MCF 10A (cell line): ENCODE results near the gene ADGRG4. TPM values are rescaled to one million over a fixed set of nuclear protein-coding genes. Genes with fewer than 3 reads are reported as not detected.

Experiments
- BruUV-seq: library from RNA; stranded (reverse); fragments of 400-500 nt; replicated peaks from 2 replicates; lab custom pipeline; 2021; lab: Mats Ljungman, UMichigan
- CTCF ChIA-PET: fragments of 300-600 bp; sonication (Branson Sonifier 250); formaldehyde crosslinking; extraction: SDS; loops from one replicate; lab custom pipeline; 2021; ENCODE audit warnings: antibody characterized with exemption, inconsistent platforms; lab: Yijun Ruan, JAX
- POLR2A ChIA-PET: fragments of 300-600, 350-650 bp; sonication (Branson Sonifier 250); formaldehyde crosslinking; extraction: SDS; loops from one replicate; lab custom pipeline; 2020; ENCODE audit warnings: antibody characterized with exemption, inconsistent platforms; lab: Yijun Ruan, JAX
- DNase-seq: peaks from one replicate; pipeline ENCODE4 v3.0.0-alpha.2; 2018; ENCODE audit not compliant: unreplicated experiment
- H3K27ac Mint-ChIP-seq: one replicate; pipeline ENCODE4 v1.8.0; 2022; ENCODE audit warnings: mild to moderate bottlenecking, low read depth, mixed read lengths; ENCODE audit not compliant: unreplicated experiment
- H3K27me3 Mint-ChIP-seq: one replicate; pipeline ENCODE4 v1.8.0; 2022; ENCODE audit warnings: mixed read lengths; ENCODE audit not compliant: insufficient read depth, unreplicated experiment
- H3K36me3 Mint-ChIP-seq: one replicate; pipeline ENCODE4 v1.8.0; 2022; ENCODE audit warnings: mild to moderate bottlenecking, moderate library complexity, mixed read lengths; ENCODE audit not compliant: insufficient read depth, unreplicated experiment
- H3K4me1 Mint-ChIP-seq: one replicate; pipeline ENCODE4 v1.8.0; 2022; ENCODE audit warnings: mixed read lengths; ENCODE audit not compliant: insufficient read depth, unreplicated experiment
- H3K4me3 Mint-ChIP-seq: one replicate; pipeline ENCODE4 v1.8.0; 2022; ENCODE audit warnings: mild to moderate bottlenecking, moderate library complexity, mixed read lengths; ENCODE audit not compliant: unreplicated experiment
- H3K9me3 Mint-ChIP-seq: one replicate; pipeline ENCODE4 v1.8.0; 2022; ENCODE audit warnings: mixed read lengths; ENCODE audit not compliant: unreplicated experiment
- intact Hi-C: fragments of 100-400 bp; cut with micrococcal nuclease; formaldehyde crosslinking; loops from 2 replicates; pipeline ENCODE4 v1.14.1; 2022
- total RNA-seq: library from RNA; stranded (reverse); gene quantifications from 2 replicates; pipeline ENCODE4 v1.2.3, GENCODE V29; 2022
- TF ChIP-seq, protein P1 (sequence below): fragments of 200-600 bp; IDR thresholded peaks from one replicate; pipeline ENCODE4 v1.8.0; 2022; ENCODE audit warnings: antibody characterized with exemption, mild to moderate bottlenecking; ENCODE audit not compliant: unreplicated experiment

ADGRG4 gene
- total RNA-seq, 1 experiment from 2014 or later, result not detected

DNA sequence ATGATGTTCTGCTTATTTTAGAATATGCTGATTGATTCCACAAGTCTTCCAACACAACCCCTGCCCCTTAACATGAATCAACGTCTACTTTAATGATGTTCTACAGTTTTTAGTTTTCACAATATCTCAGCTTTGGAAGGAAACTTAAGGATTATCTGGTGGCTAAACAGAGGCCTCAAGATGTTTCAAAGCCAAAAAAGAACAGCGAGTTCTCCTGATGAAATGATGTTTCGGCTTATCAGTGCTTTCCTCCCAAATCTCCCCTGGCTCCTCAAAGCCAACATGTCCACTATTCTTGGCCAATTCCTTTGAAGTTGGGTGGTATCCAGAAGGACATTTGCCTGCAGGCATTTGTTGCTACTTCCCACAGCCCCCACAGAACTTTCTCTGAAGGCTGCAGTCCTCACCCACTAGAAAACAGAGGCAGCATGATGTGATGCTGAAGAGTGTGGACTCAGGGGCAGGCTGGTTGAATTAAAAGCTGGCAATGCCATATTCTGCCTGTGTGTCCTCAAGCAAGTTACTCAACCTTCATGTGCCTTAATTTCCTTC, 87.3 kb downstream of the ADGRG4 start:
- no TSS peak for BruUV-seq

DNA sequence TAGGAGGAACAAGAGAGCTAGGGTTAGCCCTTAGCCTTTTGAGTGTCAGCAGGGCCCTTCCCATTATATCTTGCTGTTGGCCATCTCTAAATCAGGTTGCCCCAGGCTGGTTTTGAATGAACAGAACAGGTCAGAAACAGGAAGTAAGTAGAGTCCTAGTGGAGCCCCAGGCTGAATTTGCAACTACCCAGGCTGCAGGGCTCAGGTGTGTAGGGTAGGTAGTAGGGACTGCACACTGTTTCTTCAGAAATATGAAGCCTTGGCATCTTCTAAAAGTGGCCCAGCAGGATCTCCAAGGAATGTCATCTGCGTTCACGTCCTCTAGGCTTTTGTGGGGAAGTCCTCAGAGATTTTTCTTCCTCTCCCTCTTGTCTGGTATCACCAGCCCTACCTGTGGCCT, 90.2 kb downstream of the ADGRG4 start:
- H3K4me3 Mint-ChIP-seq, result no peak overlapping the region
- intact Hi-C loops, result no loop called here
- peaks cover 63% of the 10 kb centered on the region for H3K27me3 Mint-ChIP-seq
- no peaks in the 10 kb centered on the region for H3K9me3 Mint-ChIP-seq
- POLR2A ChIA-PET, result no interaction called here
- no TSS peak for BruUV-seq
- H3K36me3 Mint-ChIP-seq, result no peaks in the 10 kb centered on the region
- TF ChIP-seq, protein P1, sequence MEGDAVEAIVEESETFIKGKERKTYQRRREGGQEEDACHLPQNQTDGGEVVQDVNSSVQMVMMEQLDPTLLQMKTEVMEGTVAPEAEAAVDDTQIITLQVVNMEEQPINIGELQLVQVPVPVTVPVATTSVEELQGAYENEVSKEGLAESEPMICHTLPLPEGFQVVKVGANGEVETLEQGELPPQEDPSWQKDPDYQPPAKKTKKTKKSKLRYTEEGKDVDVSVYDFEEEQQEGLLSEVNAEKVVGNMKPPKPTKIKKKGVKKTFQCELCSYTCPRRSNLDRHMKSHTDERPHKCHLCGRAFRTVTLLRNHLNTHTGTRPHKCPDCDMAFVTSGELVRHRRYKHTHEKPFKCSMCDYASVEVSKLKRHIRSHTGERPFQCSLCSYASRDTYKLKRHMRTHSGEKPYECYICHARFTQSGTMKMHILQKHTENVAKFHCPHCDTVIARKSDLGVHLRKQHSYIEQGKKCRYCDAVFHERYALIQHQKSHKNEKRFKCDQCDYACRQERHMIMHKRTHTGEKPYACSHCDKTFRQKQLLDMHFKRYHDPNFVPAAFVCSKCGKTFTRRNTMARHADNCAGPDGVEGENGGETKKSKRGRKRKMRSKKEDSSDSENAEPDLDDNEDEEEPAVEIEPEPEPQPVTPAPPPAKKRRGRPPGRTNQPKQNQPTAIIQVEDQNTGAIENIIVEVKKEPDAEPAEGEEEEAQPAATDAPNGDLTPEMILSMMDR, result no peak
- peaks cover 8% of the 10 kb centered on the region for H3K4me1 Mint-ChIP-seq
- H3K27ac Mint-ChIP-seq, result no peak overlapping the region
- no peak for DNase-seq
- CTCF ChIA-PET, result no interaction called here

More for the DNA sequence above, 87.3 kb downstream of the ADGRG4 start:
- no peak for DNase-seq
- ChIA-PET CTCF (interaction anchor here (0.6 kb wide), 1 partner anchor 37 kb away, joined by 3 read pairs; no protein-coding TSS in a partner anchor), POLR2A (no interaction called here)
- no peak overlapping the region for H3K4me3 Mint-ChIP-seq
- H3K9me3 Mint-ChIP-seq, result no peaks in the 10 kb centered on the region
- H3K36me3 Mint-ChIP-seq, result no peaks in the 10 kb centered on the region
- no peak overlapping the region for H3K27ac Mint-ChIP-seq
- peaks cover 76% of the 10 kb centered on the region for H3K27me3 Mint-ChIP-seq
- TF ChIP-seq, protein P1, result no peak
- H3K4me1 Mint-ChIP-seq, result no peaks in the 10 kb centered on the region
- intact Hi-C loops, result no loop called here

DNA sequence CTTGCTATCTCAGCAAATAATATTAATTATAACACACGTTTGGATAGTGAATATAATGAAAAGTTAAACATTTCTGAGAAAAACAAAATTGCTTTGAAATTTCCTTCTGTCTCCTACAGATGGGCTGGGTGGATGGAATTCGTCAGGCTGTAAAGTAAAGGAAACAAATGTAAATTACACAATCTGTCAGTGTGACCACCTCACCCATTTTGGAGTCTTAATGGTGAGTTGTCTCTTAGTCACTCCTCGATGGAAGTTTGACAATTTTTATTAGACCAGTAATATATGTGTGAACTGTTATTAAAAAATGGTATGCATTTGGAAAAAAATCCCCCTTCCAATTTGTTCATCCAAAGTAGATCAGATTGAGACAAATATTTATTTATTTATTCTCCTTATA, 94.5 kb downstream of the ADGRG4 start:
- DNase-seq, result peak; percentile 66
- H3K27ac Mint-ChIP-seq, result no peak overlapping the region
- H3K27me3 Mint-ChIP-seq, result peaks cover 35% of the 10 kb centered on the region
- peaks cover 8% of the 10 kb centered on the region for H3K4me1 Mint-ChIP-seq
- ChIA-PET POLR2A (no interaction called here), CTCF (no interaction called here)
- no peaks in the 10 kb centered on the region for H3K9me3 Mint-ChIP-seq
- TF ChIP-seq, protein P1, result no peak
- no peak overlapping the region for H3K4me3 Mint-ChIP-seq
- H3K36me3 Mint-ChIP-seq, result no peaks in the 10 kb centered on the region
- intact Hi-C loops, result no loop called here
- no TSS peak for BruUV-seq

DNA sequence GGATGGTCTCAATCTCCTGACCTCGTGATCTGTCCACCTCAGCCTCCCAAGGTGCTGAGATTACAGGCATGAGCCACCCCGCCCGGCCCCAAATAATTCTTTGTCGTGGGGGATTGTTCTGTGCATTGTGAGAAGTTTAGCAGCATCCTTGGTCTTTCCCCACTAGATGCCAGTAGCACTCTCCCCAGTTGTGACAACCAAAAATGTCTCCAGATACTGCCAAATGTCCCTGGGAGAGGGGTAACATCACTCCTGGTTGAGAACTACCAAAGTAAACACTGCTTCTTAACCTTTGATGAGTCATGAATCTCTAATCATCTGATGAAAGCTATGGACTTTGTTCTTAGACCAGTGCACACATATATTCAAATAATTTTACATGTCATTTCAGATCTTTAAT, 96.2 kb downstream of the ADGRG4 start:
- Mint-ChIP-seq H3K9me3 (no peaks in the 10 kb centered on the region), H3K27ac (no peak overlapping the region), H3K27me3 (peaks cover 34% of the 10 kb centered on the region), H3K36me3 (no peaks in the 10 kb centered on the region), H3K4me1 (peaks cover 8% of the 10 kb centered on the region), H3K4me3 (no peak overlapping the region)
- intact Hi-C loops, result no loop called here
- ChIA-PET POLR2A (no interaction called here), CTCF (interaction anchor here (0.7 kb wide), 1 partner anchor 275 kb away, joined by 3 read pairs; no protein-coding TSS in a partner anchor)
- TF ChIP-seq, protein P1, result no peak
- DNase-seq, result peak; percentile 38
- no TSS peak for BruUV-seq
